Adipose tissue (tissue), 3 donors: Measurements from ENCODE around the gene SYNCRIP. TPM values are rescaled to one million over a fixed set of nuclear protein-coding genes. Genes with fewer than 3 reads are reported as not detected.
A peak's percentile ranks its signal among the peaks of the same experiment; 100 is the strongest.
"Not testable (repeated sequence)": the region's sequence is repeated elsewhere in the genome, so short reads cannot be mapped to it uniquely, and the experiment has no call there.

ENCODE experiments used
- H3K27ac ChIP-seq: one replicate; pipeline ENCODE4 v1.5.1; 2013; ENCODE audit warnings: low read depth, low read length
- WGBS, 3 donors: extraction: QIAGEN DNeasy Blood & Tissue Kit; methylation state at CpG; one replicate each; pipeline ENCODE4 v1.1.7; 2013; 5-methylcytosine and 5-hydroxymethylcytosine counted together
- polyA plus RNA-seq, 3 donors: library from polyadenylated mRNA; stranded (reverse); fragments of 200-250 nt; gene quantifications; one replicate each; pipeline ENCODE4 v1.2.3, GENCODE V29; 2013
- donor health status: healthy with polysubstance abuse.
- donor health status: Bipolar disorder and iron deficiency.
- donor health status: healthy.

Gene SYNCRIP
- polyA plus RNA-seq, 3 donors: 18.9 to 48.5 (median 42.6) TPM

DNA sequence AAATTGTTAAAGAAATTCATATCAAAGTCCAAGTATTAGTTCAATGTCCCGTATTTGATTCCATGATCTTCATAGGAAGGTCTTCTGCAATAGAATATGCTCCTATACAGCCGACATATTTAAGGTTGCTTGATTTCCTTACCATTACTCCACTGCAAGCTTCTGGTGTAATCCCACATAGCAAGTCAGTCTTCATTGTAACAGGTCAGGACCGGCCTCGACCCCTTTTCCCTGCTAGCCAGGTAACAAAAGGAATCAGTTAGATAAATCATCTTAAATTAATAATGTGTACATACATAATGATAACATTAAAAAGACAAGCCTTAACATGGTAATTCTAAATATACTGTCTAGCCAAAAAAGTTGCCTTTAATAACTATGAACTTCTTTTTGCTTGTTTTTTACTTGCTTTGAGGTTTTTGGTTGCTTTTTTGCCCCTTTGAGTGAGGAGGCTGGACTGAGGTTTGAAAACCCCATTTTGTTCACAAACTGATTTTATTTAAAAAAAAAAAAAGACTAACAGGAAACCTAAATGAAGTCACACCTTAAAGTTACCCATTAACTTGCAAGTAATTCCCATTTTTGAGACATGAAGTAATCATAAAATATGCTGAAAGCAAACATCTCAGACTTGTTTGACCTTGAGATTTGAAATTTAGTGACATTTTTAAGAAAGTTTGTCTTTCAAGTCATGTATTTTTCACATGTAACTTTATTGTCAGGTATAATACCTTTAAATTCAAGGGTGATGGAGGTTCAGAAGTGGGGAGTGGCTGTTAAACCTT is 29.8 kb downstream of the SYNCRIP start:
- no peak overlapping the region for H3K27ac ChIP-seq
- 90 to 96% (median 91%) methylated on average over 4 of the region's 4 CpGs for WGBS, 3 donors

GRCh38 chr6:85610182-85610895 is 32.3 kb downstream of the SYNCRIP start:
- H3K27ac ChIP-seq: no peak overlapping the region
- 88 to 93% (median 90%) methylated on average over 2 of the region's 2 CpGs for WGBS, 3 donors

GRCh38 chr6:85602100-85602499 is 40.6 kb downstream of the SYNCRIP start:
- no peak overlapping the region for H3K27ac ChIP-seq
- WGBS, 3 donors: 87 to 92% (median 88%) methylated on average over 4 of the region's 4 CpGs

- 86 to 91% (median 90%) methylated on average over 11 of the region's 11 CpGs for WGBS, 3 donors
- no peak overlapping the region for H3K27ac ChIP-seq
These were observed 41.9 kb downstream of the SYNCRIP start for GRCh38 chr6:85600713-85601313.

DNA sequence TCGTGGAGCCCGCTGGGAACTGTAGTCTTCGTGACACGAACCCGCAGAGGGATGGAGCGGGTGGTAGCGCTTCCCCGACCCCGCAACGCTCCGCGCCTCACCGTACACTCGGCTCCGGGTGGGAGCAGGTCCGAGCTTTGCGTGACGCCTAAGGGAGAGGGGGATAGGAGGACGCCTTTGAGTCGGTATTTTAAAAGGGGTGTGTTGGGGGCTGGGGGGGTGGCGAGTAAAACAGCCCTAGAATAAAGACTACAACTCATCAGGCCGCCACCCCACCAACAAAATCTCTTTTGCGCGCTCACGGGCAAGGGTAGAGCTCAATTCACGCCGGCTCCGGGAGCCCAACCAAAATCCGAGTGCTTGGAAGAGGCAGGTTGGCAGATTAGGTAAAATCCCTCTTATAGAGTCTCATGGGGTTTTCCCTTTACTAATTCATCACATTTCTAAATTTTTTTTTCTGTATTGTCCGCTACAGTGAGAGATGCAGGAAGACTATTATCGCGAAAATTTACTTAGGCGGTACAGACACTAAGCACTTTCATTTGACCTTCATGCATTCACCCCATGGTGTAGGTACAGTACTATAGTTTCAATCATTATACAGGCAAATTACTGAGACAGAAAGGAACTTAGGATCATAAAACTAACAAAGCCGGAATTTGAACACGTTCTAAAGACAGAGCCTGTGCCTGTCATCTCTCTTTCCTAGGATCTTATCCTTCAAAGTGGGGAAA is 48.3 kb downstream of the SYNCRIP start:
- 1% methylated on average over 35 of the region's 35 CpGs for WGBS, 3 donors
- peak overlapping the region; percentile 95 for H3K27ac ChIP-seq

- H3K27ac ChIP-seq: peak within 1 kb of the TSS; percentile 95
- WGBS, 3 donors: 0 to 1% (median 1%) methylated on average over 82 of the region's 82 CpGs
These were observed 49.1 kb downstream of the SYNCRIP start, which contains the start of gene SNX14 for GRCh38 chr6:85593438-85594196. Gene SNX14, minus strand, starts transcription at chr6:85593858. Its CDS starts 140 bp downstream, at chr6:85593718.

DNA sequence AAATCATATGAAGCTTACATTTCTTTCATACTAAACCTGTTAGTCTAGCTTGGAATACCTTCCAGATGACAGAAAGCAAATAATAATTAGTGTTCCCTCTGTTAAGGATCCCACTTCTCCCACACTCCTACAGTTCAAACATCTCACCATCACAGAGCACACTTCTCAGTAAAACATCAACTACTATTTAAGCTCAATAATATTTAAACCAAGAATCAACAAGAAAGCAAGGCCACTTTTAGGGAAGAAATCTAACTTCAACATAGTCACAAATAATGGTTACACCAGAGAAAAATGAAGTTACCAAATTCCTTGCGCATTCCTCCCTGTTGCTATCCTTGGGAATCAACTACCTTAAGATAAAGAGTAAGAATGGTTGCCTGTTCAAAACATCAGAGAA is 50.7 kb downstream of the SYNCRIP start:
- no peak overlapping the region for H3K27ac ChIP-seq
- 66 to 94% (median 81%) methylated on average over 1 of the region's 1 CpG for WGBS, 3 donors

DNA sequence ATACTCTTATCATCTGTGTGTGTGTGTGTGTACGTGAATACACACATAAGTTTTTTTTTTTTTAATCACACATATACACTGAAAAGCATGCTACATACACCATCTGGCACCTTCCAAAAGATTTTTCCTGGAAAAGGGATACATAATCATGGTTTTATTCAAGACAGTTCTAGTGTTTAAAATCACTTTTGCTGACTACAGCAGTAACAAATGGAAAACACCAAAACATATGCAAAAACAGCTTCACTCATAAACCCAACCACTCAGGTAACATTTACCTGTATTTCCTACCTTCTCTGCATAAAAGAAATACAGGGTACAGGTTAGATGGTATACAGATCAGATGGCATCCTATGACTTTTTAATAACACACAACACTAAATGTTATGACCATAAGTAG is 51.5 kb downstream of the SYNCRIP start:
- H3K27ac ChIP-seq: no peak overlapping the region
- WGBS, 3 donors: 71 to 96% (median 94%) methylated on average over 1 of the region's 1 CpG

- 64 to 94% (median 75%) methylated on average over 3 of the region's 3 CpGs for WGBS, 3 donors
- no peak overlapping the region for H3K27ac ChIP-seq
These were observed 56.9 kb downstream of the SYNCRIP start for GRCh38 chr6:85585741-85586140.

DNA sequence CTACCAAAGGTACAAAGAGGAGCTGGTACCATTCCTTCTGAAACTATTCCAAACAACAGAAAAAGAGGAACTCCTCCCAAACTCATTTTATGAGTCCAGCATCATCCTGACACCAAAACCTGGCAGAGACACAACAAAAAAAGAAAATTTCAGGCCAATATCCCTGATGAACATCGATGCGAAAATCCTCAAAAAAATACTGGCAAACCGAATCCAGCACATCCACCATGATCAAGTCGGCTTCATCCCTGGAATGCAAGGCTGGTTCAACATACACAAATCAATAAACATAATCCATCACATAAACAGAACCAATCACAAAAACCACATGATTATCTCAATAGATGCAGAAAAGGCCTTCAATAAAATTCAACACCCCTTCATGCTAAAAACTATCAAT is 59.9 kb downstream of the SYNCRIP start:
- 94 to 96% (median 96%) methylated on average over 4 of the region's 4 CpGs for WGBS, 3 donors

DNA sequence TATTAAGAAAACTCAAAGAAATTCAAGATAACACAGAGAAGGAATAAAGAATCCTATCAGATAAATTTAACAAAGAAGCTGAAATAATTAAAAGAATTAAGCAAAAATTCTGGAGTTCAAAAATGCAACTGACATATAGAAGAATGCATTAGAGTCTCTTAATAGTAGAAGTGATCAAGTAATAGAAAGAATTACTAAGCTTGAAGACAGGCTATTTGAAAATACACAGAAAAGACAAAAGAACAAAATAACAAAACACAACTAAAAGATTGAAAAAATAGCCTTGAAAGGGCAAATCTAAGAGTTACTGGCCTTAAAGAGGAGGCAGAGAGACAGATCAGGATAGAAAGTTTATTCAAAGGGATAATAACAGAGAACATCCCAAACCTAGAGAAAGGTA is 61.1 kb downstream of the SYNCRIP start:
- no peak overlapping the region for H3K27ac ChIP-seq

More for the DNA sequence above, 59.9 kb downstream of the SYNCRIP start:
- not testable (repeated sequence) for H3K27ac ChIP-seq

DNA sequence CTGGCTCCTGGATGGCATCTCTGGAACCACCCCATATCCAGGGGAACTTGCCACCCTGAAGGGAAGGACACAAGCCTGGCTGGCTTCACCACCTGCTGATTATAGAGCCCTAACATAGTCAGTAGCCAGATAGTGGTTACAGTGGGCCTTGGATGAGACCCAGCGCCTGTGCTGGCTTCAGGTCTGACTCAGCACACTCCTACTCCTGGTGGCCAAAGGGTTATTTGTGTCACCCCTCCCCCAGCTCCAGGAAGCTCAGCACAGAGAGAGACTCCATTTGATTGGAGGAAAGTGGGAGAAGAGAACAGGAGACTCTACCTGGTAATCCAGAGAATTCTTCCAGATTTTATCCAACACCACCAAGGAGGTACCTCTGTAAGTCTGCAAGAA is 61.8 kb downstream of the SYNCRIP start:
- 76 to 93% (median 89%) methylated on average over 1 of the region's 1 CpG for WGBS, 3 donors
- no peak overlapping the region for H3K27ac ChIP-seq

DNA sequence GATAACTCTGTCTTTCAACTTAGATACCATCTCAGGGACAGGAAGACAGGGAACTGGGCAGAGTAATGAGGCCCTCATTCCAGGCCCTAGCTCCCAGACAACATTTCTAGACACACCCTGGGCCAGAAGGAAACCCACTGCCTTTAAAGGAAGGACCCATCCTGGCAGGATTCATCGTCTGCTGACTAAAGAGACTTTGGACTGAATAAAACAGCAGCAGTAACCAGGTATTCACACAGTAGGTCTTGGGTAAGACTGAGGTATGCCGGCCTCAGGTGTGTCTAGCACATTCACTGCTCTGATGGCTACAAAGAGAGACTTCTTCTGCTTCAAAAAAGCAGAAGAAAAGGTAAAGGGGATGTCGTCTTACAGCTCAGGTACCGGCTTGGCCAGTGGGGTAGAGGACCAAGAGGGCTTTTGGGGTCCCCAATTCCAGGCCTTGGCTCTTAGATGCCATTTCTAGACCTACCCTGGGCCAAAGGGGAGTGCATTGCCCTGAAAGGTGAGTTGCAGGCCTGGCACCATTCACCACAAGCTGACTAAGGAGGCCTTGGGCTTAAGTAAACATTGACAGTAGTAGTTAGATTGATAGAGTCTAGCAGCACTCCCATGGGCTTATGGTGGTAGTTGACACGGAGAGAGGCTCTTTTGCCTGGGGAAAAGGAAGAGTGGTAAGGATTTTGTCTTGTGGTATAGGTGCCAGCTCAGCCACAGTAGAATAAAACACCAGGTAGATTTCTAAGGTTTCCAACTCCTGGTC is 62.4 kb downstream of the SYNCRIP start:
- 77 to 87% (median 86%) methylated on average over 5 of the region's 5 CpGs for WGBS, 3 donors
- H3K27ac ChIP-seq: no peak overlapping the region

- H3K27ac ChIP-seq: no peak overlapping the region
- 77 to 91% (median 84%) methylated on average over 4 of the region's 4 CpGs for WGBS, 3 donors
These were observed 63.1 kb downstream of the SYNCRIP start for GRCh38 chr6:85579581-85579980.

GRCh38 chr6:85576476-85576875 is 66.2 kb downstream of the SYNCRIP start:
- WGBS, 3 donors: 51 to 88% (median 63%) methylated on average over 2 of the region's 2 CpGs
- no peak overlapping the region for H3K27ac ChIP-seq

GRCh38 chr6:85574932-85575598 is 67.6 kb downstream of the SYNCRIP start:
- no peak overlapping the region for H3K27ac ChIP-seq

DNA sequence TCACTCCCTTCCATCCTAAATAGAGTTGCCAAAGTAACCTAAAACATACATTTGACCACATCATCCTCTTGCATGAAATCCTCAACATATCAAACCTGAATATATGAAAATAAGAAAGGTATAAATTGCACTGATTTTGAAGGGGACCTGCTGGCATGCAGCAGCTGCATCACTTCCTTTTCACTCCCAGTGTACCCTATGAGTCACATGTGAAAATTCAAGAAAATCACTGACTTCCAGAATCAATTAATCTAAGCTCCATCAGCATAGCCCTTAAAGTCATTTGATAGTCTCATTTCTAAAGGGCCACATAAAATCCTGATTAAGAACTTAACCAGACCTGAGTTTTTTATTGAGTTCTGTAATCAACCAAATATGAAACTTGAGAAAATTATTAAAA is 73.4 kb downstream of the SYNCRIP start:
- no peak overlapping the region for H3K27ac ChIP-seq
